Spleen (tissue), 7 donors: ENCODE results near the gene HS6ST2.

ENCODE experiments used
- POLR2AphosphoS5 ChIP-seq, 3 donors: sonication (generic); formaldehyde crosslinking; IDR thresholded peaks; one replicate each; pipeline ENCODE4 v1.5.1; 2017; ENCODE audit warnings: antibody characterized with exemption in 3 of 3
- TF ChIP-seq, protein P1 (sequence below), 11 experiments: fragments of 200-600 bp in 7 of 11; fragments of 450-650 bp in 4 of 11; sonication (generic) in 4 of 11; IDR thresholded peaks in 8 of 11; conservative IDR thresholded peaks in 3 of 11; 1 replicate in 7 of 11; 2 replicates in 4 of 11; pipeline versions ENCODE4 v1.4.0 to v1.8.0; 2016 to 2021; ENCODE audit warnings: antibody characterized with exemption in 11 of 11, inconsistent platforms in 4 of 11, mild to moderate bottlenecking in 1 of 11
- donor health status: DM: no; HTN: no; CAD: no; lungs with moderate emphysema.
- donor health status: DM: no; HTN: no; CAD: no.
- donor health status: DM: no; HTN: no; CAD: no.

DNA sequence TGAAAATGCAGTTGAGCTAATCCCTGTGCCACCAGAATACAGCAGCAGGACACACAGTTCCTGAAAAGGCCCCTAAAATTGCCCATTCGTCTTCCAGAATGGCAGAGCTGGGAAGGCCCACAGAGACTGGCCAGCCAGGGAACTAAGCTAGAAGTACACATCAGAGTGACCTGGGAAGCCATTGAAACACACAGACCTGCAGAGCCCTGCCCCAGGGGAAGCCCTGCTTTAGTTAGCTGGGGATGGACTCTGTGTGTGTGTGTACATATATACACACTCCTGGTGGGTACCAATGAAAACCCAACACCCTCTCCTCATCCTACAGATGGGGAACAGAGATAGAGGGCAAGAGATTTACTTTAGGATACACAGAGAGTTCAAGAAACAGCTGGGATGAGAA is 227.7 kb downstream of the HS6ST2 start:
- TF ChIP-seq, protein P1, sequence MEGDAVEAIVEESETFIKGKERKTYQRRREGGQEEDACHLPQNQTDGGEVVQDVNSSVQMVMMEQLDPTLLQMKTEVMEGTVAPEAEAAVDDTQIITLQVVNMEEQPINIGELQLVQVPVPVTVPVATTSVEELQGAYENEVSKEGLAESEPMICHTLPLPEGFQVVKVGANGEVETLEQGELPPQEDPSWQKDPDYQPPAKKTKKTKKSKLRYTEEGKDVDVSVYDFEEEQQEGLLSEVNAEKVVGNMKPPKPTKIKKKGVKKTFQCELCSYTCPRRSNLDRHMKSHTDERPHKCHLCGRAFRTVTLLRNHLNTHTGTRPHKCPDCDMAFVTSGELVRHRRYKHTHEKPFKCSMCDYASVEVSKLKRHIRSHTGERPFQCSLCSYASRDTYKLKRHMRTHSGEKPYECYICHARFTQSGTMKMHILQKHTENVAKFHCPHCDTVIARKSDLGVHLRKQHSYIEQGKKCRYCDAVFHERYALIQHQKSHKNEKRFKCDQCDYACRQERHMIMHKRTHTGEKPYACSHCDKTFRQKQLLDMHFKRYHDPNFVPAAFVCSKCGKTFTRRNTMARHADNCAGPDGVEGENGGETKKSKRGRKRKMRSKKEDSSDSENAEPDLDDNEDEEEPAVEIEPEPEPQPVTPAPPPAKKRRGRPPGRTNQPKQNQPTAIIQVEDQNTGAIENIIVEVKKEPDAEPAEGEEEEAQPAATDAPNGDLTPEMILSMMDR (IDR thresholded peaks at IDR 0.05 in 8 of 11, conservative IDR thresholded peaks at IDR 0.05 in 3 of 11), result no peak
- no peak for TF ChIP-seq POLR2AphosphoS5 (IDR thresholded peaks at IDR 0.05)
